H1 (cell line): ENCODE results near the gene DFFB. TPM values are rescaled to one million over a fixed set of nuclear protein-coding genes. Genes with fewer than 3 reads are reported as not detected.

Experiments used
- CTCF ChIA-PET: fragments of 300-600 bp; sonication (Branson Sonifier 250); formaldehyde crosslinking; loops from one replicate; lab custom pipeline; 2021; ENCODE audit not compliant: partially characterized antibody; lab: Charles Lee
- POLR2A ChIA-PET: fragments of 300-600 bp; sonication (Branson Sonifier 250); formaldehyde crosslinking; loops from one replicate; lab custom pipeline; 2021; ENCODE audit warnings: inconsistent platforms; ENCODE audit not compliant: partially characterized antibody; lab: Charles Lee
- DNase-seq, 2 experiments: peaks; one replicate each; pipeline versions ENCODE4 v3.0.0 to v3.0.0-alpha.2; 2010 to 2022; ENCODE audit warnings: low spot score in 2 of 2, low read depth in 1 of 2, mixed read lengths in 1 of 2
- FAIRE-seq: peaks from 2 replicates; lab custom pipeline; 2011; peaks lifted over from hg19 to GRCh38; lab: Jason Lieb, UNC
- H2AFZ ChIP-seq: 2 replicates; pipeline ENCODE4 v1.8.1; 2012; ENCODE audit warnings: low read length, inconsistent platforms
- H2AK5ac ChIP-seq: 2 replicates; pipeline ENCODE4 v1.6.1; 2013; ENCODE audit warnings: low read depth, low read length
- H2BK120ac ChIP-seq: replicated peaks from 2 replicates; pipeline ENCODE3; 2013; ENCODE audit warnings: low read depth, low read length, inconsistent platforms
- H2BK12ac ChIP-seq: 2 replicates; pipeline ENCODE4 v1.6.1; 2013; ENCODE audit warnings: low read depth, low read length
- H2BK15ac ChIP-seq: 2 replicates; pipeline ENCODE4 v1.6.1; 2013; ENCODE audit warnings: low read length
- H2BK20ac ChIP-seq: 2 replicates; pipeline ENCODE4 v1.6.1; 2013; ENCODE audit warnings: low read length
- H2BK5ac ChIP-seq: 2 replicates; pipeline ENCODE4 v1.6.1; 2013; ENCODE audit warnings: low read depth, low read length
- H3K14ac ChIP-seq: 2 replicates; pipeline ENCODE4 v1.6.1; 2013; ENCODE audit warnings: inconsistent platforms; ENCODE audit not compliant: insufficient read length
- H3K18ac ChIP-seq: 2 replicates; pipeline ENCODE4 v1.6.1; 2013; ENCODE audit warnings: low read length; ENCODE audit errors: extremely low read depth
- H3K23ac ChIP-seq: 2 replicates; pipeline ENCODE4 v1.6.1; 2013; ENCODE audit warnings: inconsistent platforms; ENCODE audit not compliant: insufficient read length
- H3K23me2 ChIP-seq: 2 replicates; pipeline ENCODE4 v1.6.1; 2013; ENCODE audit warnings: low read depth, low read length
- H3K27ac ChIP-seq: 2 replicates; pipeline ENCODE4 v1.6.1; 2011; ENCODE audit warnings: low read depth, low read length, inconsistent platforms
- H3K27me3 ChIP-seq, 4 experiments: replicated peaks in 1 of 4; 1 replicate in 1 of 4; 2 replicates in 3 of 4; pipeline versions ENCODE4 v1.6.1 to v1.8.1; 2011 to 2013; ENCODE audit warnings: low read length in 3 of 4, mild to moderate bottlenecking in 3 of 4, inconsistent platforms in 2 of 4, mixed read lengths in 2 of 4, moderate library complexity in 1 of 4; ENCODE audit not compliant: control insufficient read depth in 3 of 4, insufficient read depth in 3 of 4; ENCODE audit errors: extremely low read depth in 1 of 4
- H3K36me3 ChIP-seq, 4 experiments: 2 replicates each; pipeline versions ENCODE4 v1.6.1 to v1.8.1; 2011 to 2013; ENCODE audit warnings: mild to moderate bottlenecking in 4 of 4, low read length in 3 of 4, moderate library complexity in 2 of 4, control low read depth in 1 of 4, inconsistent platforms in 1 of 4; ENCODE audit not compliant: insufficient read depth in 4 of 4, control insufficient read depth in 2 of 4
- H3K4ac ChIP-seq: replicated peaks from 2 replicates; pipeline ENCODE3; 2013; ENCODE audit warnings: low read length, low read depth, mixed read lengths, inconsistent platforms; ENCODE audit not compliant: insufficient read length
- H3K4me1 ChIP-seq, 4 experiments: replicated peaks in 1 of 4; 1 replicate in 1 of 4; 2 replicates in 3 of 4; pipeline versions ENCODE4 v1.6.1 to v1.8.1; 2011 to 2013; ENCODE audit warnings: low read length in 3 of 4, inconsistent platforms in 2 of 4, mixed read lengths in 1 of 4; ENCODE audit not compliant: insufficient read depth in 4 of 4, control insufficient read depth in 3 of 4
- H3K4me2 ChIP-seq, 2 experiments: 2 replicates each; pipeline versions ENCODE4 v1.6.1 to v1.8.1; 2011 to 2013; ENCODE audit warnings: low read depth in 2 of 2, low read length in 2 of 2, control low read depth in 1 of 2, inconsistent platforms in 1 of 2, mild to moderate bottlenecking in 1 of 2; ENCODE audit not compliant: insufficient read depth in 1 of 2
- H3K4me3 ChIP-seq, 4 experiments: fragments of 200-600, 300-600 bp in 1 of 4; sonication (generic), shearing (Covaris generic), sonication (Bioruptor Twin) in 1 of 4; 2 replicates each; pipeline versions ENCODE4 v1.5.1 to v1.8.1; 2011 to 2016; ENCODE audit warnings: low read length in 4 of 4, low read depth in 3 of 4, control low read depth in 2 of 4, inconsistent platforms in 2 of 4, mild to moderate bottlenecking in 2 of 4, mixed read lengths in 1 of 4, moderate library complexity in 1 of 4; ENCODE audit not compliant: insufficient read depth in 2 of 4; ENCODE audit errors: extremely low read depth in 1 of 4
- H3K56ac ChIP-seq: replicated peaks from 2 replicates; pipeline ENCODE3; 2013; ENCODE audit warnings: low read depth, mild to moderate bottlenecking, mixed read lengths, low read length, inconsistent platforms; ENCODE audit not compliant: insufficient read length
- H3K79me1 ChIP-seq: 2 replicates; pipeline ENCODE4 v1.6.1; 2013; ENCODE audit warnings: low read depth, low read length, control low read depth
- H3K79me2 ChIP-seq, 2 experiments: 2 replicates each; pipeline versions ENCODE4 v1.6.1 to v1.8.1; 2012 to 2013; ENCODE audit warnings: low read length in 2 of 2, mild to moderate bottlenecking in 2 of 2, inconsistent platforms in 1 of 2; ENCODE audit not compliant: insufficient read depth in 2 of 2, control insufficient read depth in 1 of 2
- H3K9ac ChIP-seq, 4 experiments: replicated peaks in 1 of 4; 1 replicate in 1 of 4; 2 replicates in 3 of 4; pipeline versions ENCODE4 v1.6.1 to v1.8.1; 2011 to 2013; ENCODE audit warnings: low read depth in 3 of 4, low read length in 3 of 4, control low read depth in 2 of 4, mild to moderate bottlenecking in 2 of 4, moderate library complexity in 2 of 4, inconsistent platforms in 1 of 4; ENCODE audit errors: extremely low read depth in 1 of 4
- H3K9me3 ChIP-seq, 2 experiments: 2 replicates each; pipeline versions ENCODE4 v1.6.1 to v1.8.1; 2012 to 2013; ENCODE audit warnings: mild to moderate bottlenecking in 2 of 2, moderate library complexity in 2 of 2, control low read depth in 1 of 2, inconsistent platforms in 1 of 2, low read depth in 1 of 2, low read length in 1 of 2, mixed read lengths in 1 of 2; ENCODE audit not compliant: insufficient read depth in 2 of 2
- H4K20me1 ChIP-seq, 2 experiments: replicated peaks in 1 of 2; 2 replicates each; pipeline versions ENCODE3 to v1.8.1; 2011 to 2013; ENCODE audit warnings: inconsistent platforms in 2 of 2, low read length in 2 of 2, mild to moderate bottlenecking in 1 of 2; ENCODE audit not compliant: insufficient read depth in 2 of 2, control insufficient read depth in 1 of 2
- H4K5ac ChIP-seq: 2 replicates; pipeline ENCODE4 v1.6.1; 2013; ENCODE audit warnings: low read length, low read depth, mixed read lengths, inconsistent platforms; ENCODE audit not compliant: insufficient read length
- H4K8ac ChIP-seq: 2 replicates; pipeline ENCODE4 v1.8.0; 2013; ENCODE audit warnings: mild to moderate bottlenecking, moderate library complexity, low read length, inconsistent platforms; ENCODE audit not compliant: insufficient read depth; ENCODE audit errors: extremely low read depth
- H4K91ac ChIP-seq: replicated peaks from 2 replicates; pipeline ENCODE3; 2013; ENCODE audit warnings: low read length, mixed read lengths, inconsistent platforms; ENCODE audit not compliant: insufficient read length
- CHD1 ChIP-seq: IDR thresholded peaks from 2 replicates; pipeline ENCODE4 v1.6.1; 2012; ENCODE audit warnings: low read depth, low read length, improper control_type of control experiment
- CTCF ChIP-seq, 3 experiments: IDR thresholded peaks; 1 replicate in 2 of 3; 2 replicates in 1 of 3; pipeline versions ENCODE4 v1.5.1 to v1.6.1; 2011; ENCODE audit warnings: low read length in 3 of 3, mild to moderate bottlenecking in 3 of 3, inconsistent platforms in 2 of 3, low read depth in 1 of 3, moderate library complexity in 1 of 3; ENCODE audit not compliant: insufficient read depth in 1 of 3; ENCODE audit errors: control extremely low read depth in 1 of 3
- E2F6 ChIP-seq: IDR thresholded peaks from 2 replicates; pipeline ENCODE4 v1.6.1; 2012; ENCODE audit warnings: inconsistent platforms
- GABPA ChIP-seq: IDR thresholded peaks from 2 replicates; pipeline ENCODE4 v1.6.1; 2011; ENCODE audit warnings: mild to moderate bottlenecking, low read length, moderate library complexity, borderline replicate concordance; ENCODE audit not compliant: insufficient read depth
- KDM1A ChIP-seq: fragments of 200-600, 300-600 bp; sonication (generic); IDR thresholded peaks from 2 replicates; pipeline ENCODE4 v1.7.1; 2016; ENCODE audit warnings: mild to moderate bottlenecking, low read length, borderline replicate concordance
- KDM4A ChIP-seq: IDR thresholded peaks from one replicate; pipeline ENCODE4 v1.7.1; 2012; ENCODE audit warnings: low read depth, mild to moderate bottlenecking, moderate library complexity, low read length, inconsistent platforms; ENCODE audit not compliant: severe bottlenecking
- MAX ChIP-seq: IDR thresholded peaks from 2 replicates; pipeline ENCODE4 v1.6.1; 2012; ENCODE audit warnings: inconsistent platforms
- PHF8 ChIP-seq: fragments of 200-600 bp; sonication (generic); conservative IDR thresholded peaks from 2 replicates; pipeline ENCODE4 v1.7.1; 2012; ENCODE audit warnings: low read depth, mild to moderate bottlenecking, inconsistent platforms, low read length, moderate library complexity
- POLR2AphosphoS5 ChIP-seq: IDR thresholded peaks from 2 replicates; pipeline ENCODE4 v1.6.1; 2011; ENCODE audit warnings: low read depth, low read length
- WGBS, 2 experiments: shearing (Covaris generic) in 1 of 2; methylation state at CpG; one replicate each; pipeline versions ENCODE4 v1.1.6 to v1.1.7; 2013 to 2015; ENCODE audit warnings: low lambda C conversion rate in 2 of 2, mixed read lengths in 2 of 2, inconsistent platforms in 1 of 2, low coverage in 1 of 2, missing lambda C conversion rate in 1 of 2; ENCODE audit not compliant: insufficient replicate concordance in 2 of 2, insufficient coverage in 1 of 2, insufficient read length in 1 of 2; ENCODE audit errors: extremely low coverage in 1 of 2, missing lambda C conversion rate in 1 of 2; 5-methylcytosine and 5-hydroxymethylcytosine counted together
- polyA plus RNA-seq, 7 experiments: library from polyadenylated mRNA; depleted of rRNA in 3 of 7; stranded (reverse) in 5 of 7; unstranded in 2 of 7; fragments of >200 nt in 5 of 7; fragments of 200-250 nt in 2 of 7; gene quantifications; 1 replicate in 5 of 7; 2 replicates in 1 of 7; 4 replicates in 1 of 7; pipeline versions ENCODE4 v1.2.1 to v1.2.3, GENCODE V29; 2011 to 2013; ENCODE audit warnings: missing spikeins in 2 of 7, mixed read lengths in 2 of 7
- total RNA-seq: library from RNA; stranded (reverse); fragmentation: NEBNext Ultra II Directional; extraction: Animal tissue kit (Norgen Biotek cat#: 25700); gene quantifications from 2 replicates; pipeline ENCODE4 v1.2.1, GENCODE V29; 2021

DFFB gene
- total and polyA plus RNA-seq, 2 of the 8 experiments (the other 6 are each of a cell fraction or from before 2014, with no cell fraction given), result 8.6 to 11.9 TPM

GRCh38 chr1:3895279-3895950 lies 38.1 kb downstream of the DFFB start:
- Histone ChIP-seq H3K27ac (no peak overlapping the region), H3K36me3 (peaks cover 6 to 16% (median 10%) of the 10 kb centered on the region in 4 experiments; a peak in 6 of 8 replicates), H4K8ac (no peak overlapping the region), H4K5ac (no peak overlapping the region), H3K79me1 (peaks cover 17% of the 10 kb centered on the region), H4K20me1 (peaks cover 8 to 20% of the 10 kb centered on the region in 2 experiments), H3K9me3 (no peaks in the 10 kb centered on the region), H2AK5ac (no peak overlapping the region), H3K27me3 (no peaks in the 10 kb centered on the region), H3K4me2 (no peak overlapping the region), H2BK120ac (no peak overlapping the region), H3K4me3 (no peak overlapping the region), H2BK15ac (no peak overlapping the region), H3K14ac (no peak overlapping the region), H3K4ac (no peak overlapping the region), H3K18ac (no peak overlapping the region), H3K23me2 (peaks cover 4% of the 10 kb centered on the region), H4K91ac (no peak overlapping the region), H3K56ac (no peak overlapping the region), H2BK12ac (no peak overlapping the region), H2AFZ (no peak overlapping the region), H3K4me1 (0 out of 7 replicates have a peak, but pooled peaks cover 0 to 1% (median 0%) of the 10 kb centered on the region in 4 experiments), H3K23ac (no peak overlapping the region), H3K79me2 (peaks cover 8 to 62% of the 10 kb centered on the region in 2 experiments), H3K9ac (no peak overlapping the region), H2BK5ac (no peak overlapping the region), H2BK20ac (no peak overlapping the region)
- DNase-seq (no peak), FAIRE-seq (no peak)
- 90% methylated on average over 13 of the region's 13 CpGs; no CpG with 5 or more reads in 1 of the 2 experiments for WGBS, 2 experiments
- ChIA-PET CTCF (interaction anchor here (0.6 to 2.2 kb wide), 3 partner anchors 9 to 1985 kb away, joined by 3 to 5 read pairs (median 3); no protein-coding TSS in a partner anchor), POLR2A (no interaction called here)
- TF ChIP-seq KDM4A, result no peak
- no peak for TF ChIP-seq MAX
- TF ChIP-seq GABPA, result no peak
- no peak for TF ChIP-seq CTCF (IDR thresholded peaks at IDR 0.05; ENCODE audit: control extremely low read depth in 1 of 3, insufficient read depth in 1 of 3, low read depth in 1 of 3, low read length in 3 of 3)
- TF ChIP-seq PHF8, result no peak
- no peak for TF ChIP-seq CHD1
- TF ChIP-seq POLR2AphosphoS5, result no peak
- no peak for TF ChIP-seq E2F6
- no peak for TF ChIP-seq KDM1A
